Breast epithelium (tissue), 4 donors: ENCODE data around the gene PHACTR1. TPM values are rescaled to one million over a fixed set of nuclear protein-coding genes. Genes with fewer than 3 reads are reported as not detected.

Source experiments
- DNase-seq, 2 donors: peaks; one replicate each; pipeline ENCODE4 v3.0.0-alpha.2; 2019; ENCODE audit warnings: low spot score in 2 of 2
- H3K27ac ChIP-seq, 2 donors: fragments of 200-600 bp; sonication (generic) in 1 of 2; one replicate each; pipeline ENCODE4 v1.5.1; 2016 to 2019; ENCODE audit warnings: mild to moderate bottlenecking in 1 of 2
- H3K27me3 ChIP-seq, 2 donors: fragments of 200-600 bp; sonication (generic) in 1 of 2; one replicate each; pipeline versions ENCODE4 v1.5.1 to v1.6.0; 2017 to 2019; ENCODE audit warnings: control low read depth in 1 of 2, mild to moderate bottlenecking in 1 of 2
- H3K36me3 ChIP-seq: fragments of 200-600 bp; one replicate; pipeline ENCODE4 v1.5.1; 2019
- H3K4me1 ChIP-seq, 2 donors: fragments of 200-600 bp; sonication (generic); one replicate each; pipeline ENCODE4 v1.5.1; 2016 to 2019; ENCODE audit warnings: control low read depth in 1 of 2
- H3K4me3 ChIP-seq, 3 donors: fragments of 200-600 bp; sonication (generic); 1 replicate in 2 of 3; 2 replicates in 1 of 3; pipeline ENCODE4 v1.5.1; 2016 to 2019; ENCODE audit warnings: mild to moderate bottlenecking in 3 of 3, moderate library complexity in 2 of 3
- H3K9me3 ChIP-seq, 2 donors: fragments of 200-600 bp; sonication (generic) in 1 of 2; one replicate each; pipeline ENCODE4 v1.5.1; 2016 to 2019; ENCODE audit warnings: control low read depth in 1 of 2
- POLR2A ChIP-seq: fragments of 450-650 bp; IDR thresholded peaks from one replicate; pipeline ENCODE4 v1.6.1; 2016; ENCODE audit warnings: antibody characterized with exemption, mild to moderate bottlenecking, moderate library complexity
- POLR2AphosphoS5 ChIP-seq, 3 donors: sonication (generic); formaldehyde crosslinking; IDR thresholded peaks; one replicate each; pipeline ENCODE4 v1.6.1; 2017; ENCODE audit warnings: antibody characterized with exemption in 3 of 3
- intact Hi-C: fragments of 100-400 bp; cut with DNase I; formaldehyde crosslinking; loops from one replicate; pipeline ENCODE4 v1.15.1; 2023; ENCODE audit warnings: low total_unique reads
- total RNA-seq, 3 donors: library from RNA; depleted of rRNA; stranded (reverse); fragments of >200 nt; gene quantifications; one replicate each; pipeline ENCODE4 v1.1.0, GENCODE V29; 2016
- TF ChIP-seq, protein P1 (sequence below), 3 donors: fragments of 450-650 bp; IDR thresholded peaks; one replicate each; pipeline ENCODE4 v1.5.1; 2016 to 2017; ENCODE audit warnings: antibody characterized with exemption in 3 of 3, mild to moderate bottlenecking in 3 of 3, moderate library complexity in 3 of 3

The PHACTR1 gene
- total RNA-seq, 3 donors from 2014 or later = 4.1 to 5.6 (median 4.6) TPM

DNA sequence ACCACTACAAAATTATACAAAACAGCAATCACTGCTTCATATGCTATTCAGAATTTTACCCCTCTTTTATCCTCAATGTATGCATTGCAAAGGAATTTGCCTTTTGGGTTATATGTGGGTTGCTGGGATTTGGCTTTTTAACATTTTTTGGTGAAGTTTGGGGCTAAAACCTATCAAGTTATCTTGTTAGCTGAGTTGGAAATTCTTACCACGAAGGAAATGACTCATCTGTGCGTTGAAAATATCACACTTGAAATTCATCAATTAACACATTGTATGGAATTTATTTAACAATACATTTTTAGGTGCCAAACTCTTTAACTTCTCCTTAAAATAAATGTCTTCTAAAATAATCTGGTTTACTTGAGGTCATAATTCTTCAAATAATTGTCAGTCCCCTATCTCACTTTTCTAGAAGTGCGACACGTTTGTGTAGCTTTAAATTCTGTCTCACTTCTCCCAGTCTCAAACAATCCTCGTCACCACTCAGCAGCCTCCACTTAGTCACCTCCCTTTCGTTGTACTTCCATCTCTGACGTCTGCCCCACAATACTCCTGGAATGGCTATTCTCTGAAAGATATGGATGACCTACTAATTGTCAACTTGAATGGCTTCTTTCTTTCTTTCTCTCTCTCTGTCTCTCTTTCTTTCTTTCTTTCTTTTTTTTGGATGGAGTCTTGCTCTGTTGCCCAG, 88.5 kb downstream of the PHACTR1 start:
- DNase-seq = no peak
- no peaks in the 10 kb centered on the region for H3K36me3 ChIP-seq
- H3K27me3 ChIP-seq = no peaks in the 10 kb centered on the region
- H3K4me1 ChIP-seq = no peaks in the 10 kb centered on the region
- no peak overlapping the region for H3K27ac ChIP-seq
- no peak overlapping the region for H3K4me3 ChIP-seq
- TF ChIP-seq, protein P1, sequence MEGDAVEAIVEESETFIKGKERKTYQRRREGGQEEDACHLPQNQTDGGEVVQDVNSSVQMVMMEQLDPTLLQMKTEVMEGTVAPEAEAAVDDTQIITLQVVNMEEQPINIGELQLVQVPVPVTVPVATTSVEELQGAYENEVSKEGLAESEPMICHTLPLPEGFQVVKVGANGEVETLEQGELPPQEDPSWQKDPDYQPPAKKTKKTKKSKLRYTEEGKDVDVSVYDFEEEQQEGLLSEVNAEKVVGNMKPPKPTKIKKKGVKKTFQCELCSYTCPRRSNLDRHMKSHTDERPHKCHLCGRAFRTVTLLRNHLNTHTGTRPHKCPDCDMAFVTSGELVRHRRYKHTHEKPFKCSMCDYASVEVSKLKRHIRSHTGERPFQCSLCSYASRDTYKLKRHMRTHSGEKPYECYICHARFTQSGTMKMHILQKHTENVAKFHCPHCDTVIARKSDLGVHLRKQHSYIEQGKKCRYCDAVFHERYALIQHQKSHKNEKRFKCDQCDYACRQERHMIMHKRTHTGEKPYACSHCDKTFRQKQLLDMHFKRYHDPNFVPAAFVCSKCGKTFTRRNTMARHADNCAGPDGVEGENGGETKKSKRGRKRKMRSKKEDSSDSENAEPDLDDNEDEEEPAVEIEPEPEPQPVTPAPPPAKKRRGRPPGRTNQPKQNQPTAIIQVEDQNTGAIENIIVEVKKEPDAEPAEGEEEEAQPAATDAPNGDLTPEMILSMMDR (IDR thresholded peaks at IDR 0.05) = no peak
- no peak for TF ChIP-seq POLR2A
- no peak for TF ChIP-seq POLR2AphosphoS5 (IDR thresholded peaks at IDR 0.05)
- intact Hi-C loops = no loop called here
- no peaks in the 10 kb centered on the region for H3K9me3 ChIP-seq

DNA sequence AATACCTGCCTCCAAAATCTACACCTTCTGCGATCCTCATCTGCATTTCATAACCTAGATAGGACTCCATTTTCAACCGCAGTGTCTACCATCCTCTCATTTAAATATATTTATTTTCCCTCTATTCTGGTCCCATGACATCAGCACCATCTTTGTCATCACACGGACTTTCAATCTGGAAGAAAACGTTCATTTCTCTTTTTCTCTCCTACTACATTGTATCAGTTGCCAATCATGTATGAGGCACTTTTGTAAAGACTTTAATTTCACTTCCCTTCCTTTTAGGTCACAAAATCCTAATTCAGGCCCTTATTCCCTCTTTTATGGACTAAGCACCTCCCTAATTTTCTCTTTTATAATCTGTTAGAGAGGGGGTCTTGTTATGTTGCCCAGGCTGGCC, 89.6 kb downstream of the PHACTR1 start:
- TF ChIP-seq POLR2AphosphoS5 (IDR thresholded peaks at IDR 0.05) (no peak), POLR2A (no peak)
- TF ChIP-seq, protein P1 (IDR thresholded peaks at IDR 0.05) = no peak
- no peaks in the 10 kb centered on the region for H3K9me3 ChIP-seq
- no peak for DNase-seq
- no peaks in the 10 kb centered on the region for H3K27me3 ChIP-seq
- intact Hi-C loops = no loop called here
- no peak overlapping the region for H3K27ac ChIP-seq
- no peaks in the 10 kb centered on the region for H3K36me3 ChIP-seq
- no peak overlapping the region for H3K4me3 ChIP-seq
- no peaks in the 10 kb centered on the region for H3K4me1 ChIP-seq

DNA sequence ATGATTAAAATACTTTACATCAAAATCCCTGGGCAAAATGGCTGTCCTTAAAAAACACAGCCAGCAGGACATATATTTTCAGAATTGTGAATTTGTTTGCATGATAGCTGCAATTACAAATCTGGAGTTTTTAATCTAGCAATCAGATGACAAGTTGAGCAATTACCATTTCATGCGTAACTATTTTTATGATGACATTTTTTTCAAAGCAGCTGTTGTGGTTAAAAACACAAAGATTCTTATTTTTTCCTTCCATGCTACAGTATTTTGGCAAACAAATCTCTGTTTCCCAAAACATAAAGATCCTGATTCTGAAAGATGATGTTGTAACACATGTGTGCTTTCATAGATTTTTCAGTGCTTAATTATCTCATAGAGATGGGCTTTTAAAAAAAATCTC, 90.2 kb downstream of the PHACTR1 start:
- Histone ChIP-seq H3K4me3 (no peak overlapping the region), H3K27me3 (no peaks in the 10 kb centered on the region), H3K9me3 (no peaks in the 10 kb centered on the region), H3K4me1 (no peaks in the 10 kb centered on the region), H3K27ac (no peak overlapping the region), H3K36me3 (no peaks in the 10 kb centered on the region)
- no peak for DNase-seq
- no peak for TF ChIP-seq POLR2A
- no peak for TF ChIP-seq POLR2AphosphoS5 (IDR thresholded peaks at IDR 0.05)
- TF ChIP-seq, protein P1 (IDR thresholded peaks at IDR 0.05) = no peak
- intact Hi-C loops = no loop called here

DNA sequence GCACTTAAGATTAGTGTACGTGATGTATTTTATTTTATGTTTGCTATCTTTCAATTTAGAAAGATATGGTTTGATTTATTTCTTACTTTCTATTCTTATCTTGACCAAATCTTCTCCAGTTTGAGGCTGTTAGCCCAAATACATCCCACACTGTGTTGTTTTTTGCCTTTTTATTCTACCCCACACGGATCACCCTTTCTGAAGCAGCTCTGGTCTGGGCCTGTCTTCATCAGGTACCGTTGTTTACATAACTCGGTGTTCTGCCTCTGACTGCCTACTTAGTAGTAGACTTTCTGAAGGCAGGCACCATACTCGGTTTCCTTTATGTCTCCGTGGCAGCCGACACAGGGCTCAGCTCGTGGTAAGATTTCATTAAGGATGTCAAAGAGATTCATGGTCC, 95.0 kb downstream of the PHACTR1 start:
- H3K27me3 ChIP-seq = no peaks in the 10 kb centered on the region
- H3K27ac ChIP-seq = no peak overlapping the region
- H3K4me1 ChIP-seq = no peaks in the 10 kb centered on the region
- H3K36me3 ChIP-seq = no peaks in the 10 kb centered on the region
- no peak overlapping the region for H3K4me3 ChIP-seq
- TF ChIP-seq POLR2A = no peak
- no peak for TF ChIP-seq POLR2AphosphoS5 (IDR thresholded peaks at IDR 0.05)
- TF ChIP-seq, protein P1 (IDR thresholded peaks at IDR 0.05) = no peak
- no peaks in the 10 kb centered on the region for H3K9me3 ChIP-seq
- no peak for DNase-seq
- intact Hi-C loops = no loop called here

DNA sequence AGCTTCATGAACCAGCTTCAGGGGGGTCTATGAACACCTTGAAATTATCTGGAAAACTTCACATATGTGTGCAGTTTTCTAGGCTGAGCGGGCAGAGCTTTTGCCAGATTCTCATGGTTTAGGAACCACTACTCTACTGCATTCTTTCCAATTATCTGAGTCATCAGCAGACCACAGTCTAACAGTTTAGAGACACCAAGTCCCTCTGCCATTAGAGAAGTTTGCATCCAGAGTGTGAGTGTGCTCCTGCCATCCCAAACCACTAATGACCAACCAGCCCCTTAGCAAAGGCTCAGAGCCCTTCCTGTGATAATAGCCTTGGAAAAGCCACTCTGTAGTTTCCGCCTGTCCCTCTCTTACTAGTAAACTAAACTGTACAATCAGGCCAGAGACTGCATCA, 96.8 kb downstream of the PHACTR1 start:
- TF ChIP-seq, protein P1 (IDR thresholded peaks at IDR 0.05) = no peak
- TF ChIP-seq POLR2A = no peak
- TF ChIP-seq POLR2AphosphoS5 (IDR thresholded peaks at IDR 0.05) = no peak
- intact Hi-C loops = no loop called here
- H3K4me3 ChIP-seq = no peak overlapping the region

More for the DNA sequence above, 96.8 kb downstream of the PHACTR1 start:
- Histone ChIP-seq H3K4me1 (no peaks in the 10 kb centered on the region), H3K36me3 (no peaks in the 10 kb centered on the region), H3K27me3 (no peaks in the 10 kb centered on the region), H3K27ac (no peak overlapping the region), H3K9me3 (no peaks in the 10 kb centered on the region)
- no peak for DNase-seq
